ENCODE results near the gene GLRA1. TPM values are rescaled to one million over a fixed set of nuclear protein-coding genes. Genes with fewer than 3 reads are reported as not detected.

Gene GLRA1
- total RNA-seq, 1 experiment from 2014 or later = not detected

DNA sequence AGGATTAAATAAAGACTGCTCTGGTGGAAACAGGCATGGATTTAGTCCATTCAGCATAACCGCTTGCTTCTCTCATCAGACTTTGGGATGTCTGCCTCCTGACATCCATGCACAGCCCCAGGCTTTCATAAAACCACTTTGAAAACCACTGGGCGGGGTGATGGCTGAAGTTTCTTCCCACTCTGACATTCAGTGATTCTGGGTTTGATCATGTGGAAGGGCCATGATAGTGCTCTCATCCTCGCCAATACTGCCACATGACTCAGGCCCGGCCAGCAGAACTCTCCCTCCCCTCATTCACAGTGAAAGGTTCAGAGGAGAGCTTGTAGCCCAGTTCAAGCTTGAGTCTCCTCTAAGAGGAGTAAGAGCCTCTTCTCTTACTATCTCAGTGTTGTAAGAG, 29.6 kb upstream of the GLRA1 start:
- DNase-seq (ENCODE audit: low read depth, low spot score) (no peak), ATAC-seq (no peak)
- ChIA-PET CTCF (no interaction called here), RAD21 (ENCODE audit: low non-redundant PET in 1 of 2, low total read pairs in 2 of 2, uncharacterized antibody in 2 of 2, unreplicated experiment in 2 of 2) (no interaction called here), POLR2A (no interaction called here)
- peaks cover 62% of the 10 kb centered on the region for H3K27me3 ChIP-seq (ENCODE audit: insufficient read depth, low read length)
- H3K4me2 ChIP-seq (ENCODE audit: low read length) = no peak overlapping the region
- H3K27ac ChIP-seq (ENCODE audit: low read depth, low read length) = no peak overlapping the region
- H4K20me1 ChIP-seq (ENCODE audit: insufficient read depth) = no peaks in the 10 kb centered on the region
- no peaks in the 10 kb centered on the region for H3K36me3 ChIP-seq (ENCODE audit: control insufficient read depth in 1 of 2, insufficient read depth in 2 of 2, low read length in 2 of 2)
- H3K9ac ChIP-seq (ENCODE audit: low read length) = no peak overlapping the region
- no peak for TF ChIP-seq EZH2phosphoT487 (IDR thresholded peaks at IDR 0.05; ENCODE audit: borderline replicate concordance)
- no peak for TF ChIP-seq POLR2A (IDR thresholded peaks at IDR 0.05; ENCODE audit: borderline replicate concordance, extremely low read depth, insufficient read depth, insufficient read length)
- no peak for TF ChIP-seq SIN3A (IDR thresholded peaks at IDR 0.05; ENCODE audit: low read depth)
- TF ChIP-seq FOSL1 (IDR thresholded peaks at IDR 0.05; ENCODE audit: low read depth) = no peak
- TF ChIP-seq CEBPB (IDR thresholded peaks at IDR 0.05; ENCODE audit: low read depth) = no peak
- TF ChIP-seq, protein P1, sequence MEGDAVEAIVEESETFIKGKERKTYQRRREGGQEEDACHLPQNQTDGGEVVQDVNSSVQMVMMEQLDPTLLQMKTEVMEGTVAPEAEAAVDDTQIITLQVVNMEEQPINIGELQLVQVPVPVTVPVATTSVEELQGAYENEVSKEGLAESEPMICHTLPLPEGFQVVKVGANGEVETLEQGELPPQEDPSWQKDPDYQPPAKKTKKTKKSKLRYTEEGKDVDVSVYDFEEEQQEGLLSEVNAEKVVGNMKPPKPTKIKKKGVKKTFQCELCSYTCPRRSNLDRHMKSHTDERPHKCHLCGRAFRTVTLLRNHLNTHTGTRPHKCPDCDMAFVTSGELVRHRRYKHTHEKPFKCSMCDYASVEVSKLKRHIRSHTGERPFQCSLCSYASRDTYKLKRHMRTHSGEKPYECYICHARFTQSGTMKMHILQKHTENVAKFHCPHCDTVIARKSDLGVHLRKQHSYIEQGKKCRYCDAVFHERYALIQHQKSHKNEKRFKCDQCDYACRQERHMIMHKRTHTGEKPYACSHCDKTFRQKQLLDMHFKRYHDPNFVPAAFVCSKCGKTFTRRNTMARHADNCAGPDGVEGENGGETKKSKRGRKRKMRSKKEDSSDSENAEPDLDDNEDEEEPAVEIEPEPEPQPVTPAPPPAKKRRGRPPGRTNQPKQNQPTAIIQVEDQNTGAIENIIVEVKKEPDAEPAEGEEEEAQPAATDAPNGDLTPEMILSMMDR (IDR thresholded peaks at IDR 0.05 in 2 of 3, conservative IDR thresholded peaks at IDR 0.05 in 1 of 3; ENCODE audit: borderline replicate concordance in 1 of 3, insufficient read depth in 1 of 3, low read depth in 2 of 3, low read length in 2 of 3) = no peak
- no peak for TF ChIP-seq JUND (IDR thresholded peaks at IDR 0.05)
- no peak for TF ChIP-seq SP1 (IDR thresholded peaks at IDR 0.05; ENCODE audit: low read depth)
- no peak overlapping the region for H3K4me3 ChIP-seq (replicated peaks in 1 of 2; ENCODE audit: low read depth in 1 of 2, low read length in 2 of 2)
- H3K9me2 ChIP-seq (ENCODE audit: insufficient read depth) = no peaks in the 10 kb centered on the region
- no peaks in the 10 kb centered on the region for H3K79me2 ChIP-seq (ENCODE audit: insufficient read depth, low read length)
- no peak overlapping the region for H2AFZ ChIP-seq (ENCODE audit: low read depth, low read length, poor library complexity, severe bottlenecking)
- BruUV-seq (replicated peaks) = no TSS peak
- H3K4me1 ChIP-seq (ENCODE audit: control insufficient read depth in 1 of 2, insufficient read depth in 2 of 2, low read length in 2 of 2) = no peaks in the 10 kb centered on the region
- H3K9me3 ChIP-seq (ENCODE audit: control insufficient read depth in 1 of 2, insufficient read depth in 1 of 2, low read depth in 1 of 2, low read length in 2 of 2) = no peaks in the 10 kb centered on the region
- intact Hi-C loops (cut with micrococcal nuclease) = no loop called here

DNA sequence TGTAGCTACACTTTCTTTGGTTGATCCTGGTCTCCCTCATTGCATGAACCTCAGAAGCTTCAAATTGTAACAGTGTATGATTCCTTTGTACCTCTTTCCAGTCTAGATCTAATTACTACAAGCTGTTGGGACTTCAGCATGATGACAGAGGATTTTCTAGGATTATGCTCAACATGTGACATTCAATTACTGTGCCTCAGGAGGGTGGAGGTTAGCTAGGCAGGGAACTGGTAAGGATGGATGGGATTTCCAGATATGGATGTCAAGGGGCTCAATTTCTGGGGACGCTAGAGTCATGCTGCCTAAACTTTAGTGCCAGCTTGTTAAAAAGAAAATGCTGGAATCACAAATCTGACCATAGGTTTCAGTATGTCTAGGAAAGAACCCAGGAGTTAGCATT, 29.2 kb upstream of the GLRA1 start:
- no peak for ATAC-seq
- Histone ChIP-seq H3K36me3 (ENCODE audit: control insufficient read depth in 1 of 2, insufficient read depth in 2 of 2, low read length in 2 of 2) (no peaks in the 10 kb centered on the region), H3K9me2 (ENCODE audit: insufficient read depth) (no peaks in the 10 kb centered on the region), H3K9me3 (ENCODE audit: control insufficient read depth in 1 of 2, insufficient read depth in 1 of 2, low read depth in 1 of 2, low read length in 2 of 2) (no peaks in the 10 kb centered on the region), H3K79me2 (ENCODE audit: insufficient read depth, low read length) (no peaks in the 10 kb centered on the region), H3K9ac (ENCODE audit: low read length) (no peak overlapping the region), H2AFZ (ENCODE audit: low read depth, low read length, poor library complexity, severe bottlenecking) (no peak overlapping the region), H3K4me3 (replicated peaks in 1 of 2; ENCODE audit: low read depth in 1 of 2, low read length in 2 of 2) (no peak overlapping the region), H4K20me1 (ENCODE audit: insufficient read depth) (no peaks in the 10 kb centered on the region), H3K4me2 (ENCODE audit: low read length) (no peak overlapping the region), H3K4me1 (ENCODE audit: control insufficient read depth in 1 of 2, insufficient read depth in 2 of 2, low read length in 2 of 2) (no peaks in the 10 kb centered on the region), H3K27me3 (ENCODE audit: insufficient read depth, low read length) (peaks cover 62% of the 10 kb centered on the region), H3K27ac (ENCODE audit: low read depth, low read length) (no peak overlapping the region)
- TF ChIP-seq EGR1 (IDR thresholded peaks at IDR 0.05; ENCODE audit: low read depth) (no peak), ZFX (IDR thresholded peaks at IDR 0.05) (no peak), TCF7L2 (IDR thresholded peaks at IDR 0.05; ENCODE audit: borderline replicate concordance, extremely low read depth, insufficient read depth, insufficient read length) (no peak), SIN3A (IDR thresholded peaks at IDR 0.05; ENCODE audit: low read depth) (no peak), POLR2AphosphoS5 (IDR thresholded peaks at IDR 0.05; ENCODE audit: low read depth, low read length) (no peak), YY1 (IDR thresholded peaks at IDR 0.05; ENCODE audit: extremely low read depth, insufficient replicate concordance, low read depth, low read length) (no peak), JUND (IDR thresholded peaks at IDR 0.05) (no peak), REST (IDR thresholded peaks at IDR 0.05; ENCODE audit: low read depth) (no peak), EZH2 (IDR thresholded peaks at IDR 0.05) (no peak), POLR2A (IDR thresholded peaks at IDR 0.05; ENCODE audit: borderline replicate concordance, extremely low read depth, insufficient read depth, insufficient read length) (no peak), RAD21 (IDR thresholded peaks at IDR 0.05; ENCODE audit: low read depth) (no peak), FOSL1 (IDR thresholded peaks at IDR 0.05; ENCODE audit: low read depth) (no peak), CBX3 (IDR thresholded peaks at IDR 0.05; ENCODE audit: low read depth) (no peak)
- TF ChIP-seq, protein P2, sequence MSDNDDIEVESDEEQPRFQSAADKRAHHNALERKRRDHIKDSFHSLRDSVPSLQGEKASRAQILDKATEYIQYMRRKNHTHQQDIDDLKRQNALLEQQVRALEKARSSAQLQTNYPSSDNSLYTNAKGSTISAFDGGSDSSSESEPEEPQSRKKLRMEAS (IDR thresholded peaks at IDR 0.05) = no peak
- intact Hi-C loops (cut with micrococcal nuclease) = no loop called here
- POLR2A ChIA-PET = no interaction called here
- RAD21 ChIA-PET (ENCODE audit: low non-redundant PET in 1 of 2, low total read pairs in 2 of 2, uncharacterized antibody in 2 of 2, unreplicated experiment in 2 of 2) = no interaction called here
- no peak for DNase-seq (ENCODE audit: low read depth, low spot score)
- CTCF ChIA-PET = no interaction called here
- BruUV-seq (replicated peaks) = no TSS peak
